Peyer's patch (tissue), 4 donors: ENCODE measurements around the gene DOK4.

Experiments
- POLR2A ChIP-seq, 2 donors: fragments of 450-650 bp; IDR thresholded peaks; one replicate each; pipeline ENCODE4 v1.5.1; 2017; ENCODE audit warnings: antibody characterized with exemption in 2 of 2, mild to moderate bottlenecking in 2 of 2, moderate library complexity in 2 of 2
- TF ChIP-seq, protein P1 (sequence below), 6 experiments: fragments of 450-650 bp in 4 of 6; fragments of 200-600 bp in 2 of 6; sonication (generic) in 1 of 6; IDR thresholded peaks; one replicate each; pipeline ENCODE4 v1.5.1; 2017 to 2019; ENCODE audit warnings: antibody characterized with exemption in 6 of 6, mild to moderate bottlenecking in 3 of 6, moderate library complexity in 1 of 6

DNA sequence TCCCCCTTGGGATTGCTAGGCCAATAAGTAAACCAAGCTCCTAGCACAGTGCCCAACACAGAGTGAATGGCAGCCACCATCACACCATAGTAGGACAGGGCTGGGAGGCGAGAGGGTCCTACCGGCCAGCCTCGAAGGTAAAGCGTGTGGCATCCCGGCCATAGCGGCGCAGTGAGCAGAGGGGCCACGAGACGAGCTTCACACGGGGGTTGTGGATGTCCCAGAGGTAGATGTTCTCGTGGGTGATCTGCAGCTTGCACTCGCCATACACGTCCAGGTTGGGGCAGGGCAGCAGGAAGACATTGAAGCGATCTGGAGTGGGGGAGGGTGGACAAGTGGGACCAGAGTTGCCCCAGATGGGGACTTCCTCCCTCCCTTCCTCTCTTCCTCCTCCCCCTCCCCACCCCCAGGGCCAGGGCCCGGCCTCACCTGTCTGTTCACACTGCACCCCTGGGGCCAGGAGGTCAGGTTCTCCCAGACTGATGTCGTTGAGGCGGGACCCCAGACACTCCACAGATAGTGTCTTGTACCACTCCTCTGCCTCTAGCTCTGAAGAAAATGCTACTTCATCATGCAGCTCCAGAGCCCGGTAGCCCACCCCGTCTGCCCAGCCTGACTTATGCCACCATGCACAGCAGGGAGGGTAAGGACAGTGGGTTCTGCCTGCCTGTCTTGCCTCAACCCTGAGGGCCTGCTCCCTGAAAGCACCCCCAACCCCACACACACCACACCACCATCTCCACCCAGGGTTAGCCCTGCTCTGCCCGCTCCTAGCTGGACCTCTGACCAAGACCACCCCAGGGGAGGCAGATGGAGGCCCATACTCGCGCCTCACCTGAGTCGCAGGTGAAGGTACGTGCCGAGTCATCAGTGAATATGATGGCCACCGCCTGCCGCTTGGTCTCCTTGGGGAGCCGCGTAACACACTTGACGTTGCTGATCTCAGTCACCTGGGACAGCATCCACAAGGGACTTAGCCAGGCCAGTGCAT is 11.3 kb downstream of the DOK4 start:
- TF ChIP-seq, protein P1, sequence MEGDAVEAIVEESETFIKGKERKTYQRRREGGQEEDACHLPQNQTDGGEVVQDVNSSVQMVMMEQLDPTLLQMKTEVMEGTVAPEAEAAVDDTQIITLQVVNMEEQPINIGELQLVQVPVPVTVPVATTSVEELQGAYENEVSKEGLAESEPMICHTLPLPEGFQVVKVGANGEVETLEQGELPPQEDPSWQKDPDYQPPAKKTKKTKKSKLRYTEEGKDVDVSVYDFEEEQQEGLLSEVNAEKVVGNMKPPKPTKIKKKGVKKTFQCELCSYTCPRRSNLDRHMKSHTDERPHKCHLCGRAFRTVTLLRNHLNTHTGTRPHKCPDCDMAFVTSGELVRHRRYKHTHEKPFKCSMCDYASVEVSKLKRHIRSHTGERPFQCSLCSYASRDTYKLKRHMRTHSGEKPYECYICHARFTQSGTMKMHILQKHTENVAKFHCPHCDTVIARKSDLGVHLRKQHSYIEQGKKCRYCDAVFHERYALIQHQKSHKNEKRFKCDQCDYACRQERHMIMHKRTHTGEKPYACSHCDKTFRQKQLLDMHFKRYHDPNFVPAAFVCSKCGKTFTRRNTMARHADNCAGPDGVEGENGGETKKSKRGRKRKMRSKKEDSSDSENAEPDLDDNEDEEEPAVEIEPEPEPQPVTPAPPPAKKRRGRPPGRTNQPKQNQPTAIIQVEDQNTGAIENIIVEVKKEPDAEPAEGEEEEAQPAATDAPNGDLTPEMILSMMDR (IDR thresholded peaks at IDR 0.05): no peak
- no peak for TF ChIP-seq POLR2A (IDR thresholded peaks at IDR 0.05)
